Heart left ventricle (tissue), 16 donors: ENCODE data around the gene WSCD2. TPM values are rescaled to one million over a fixed set of nuclear protein-coding genes. Genes with fewer than 3 reads are reported as not detected.

Experiments used
- ATAC-seq, 4 donors: fragments of 200-7000 bp; cut with Tn5 transposase; one replicate each; pipeline ENCODE4 v1.9.1; 2020 to 2022; ENCODE audit warnings: moderate library complexity in 4 of 4, mild to moderate bottlenecking in 3 of 4, moderate number of reproducible peaks in 1 of 4
- DNase-seq, 5 donors: peaks; one replicate each; pipeline ENCODE4 v3.0.0-alpha.2; 2020
- H3K27ac ChIP-seq, 12 donors: fragments of 200-600 bp; sonication (generic) in 4 of 12; one replicate each; pipeline versions ENCODE4 v1.5.0 to v1.8.0; 2016 to 2022; ENCODE audit warnings: mild to moderate bottlenecking in 2 of 12
- H3K27me3 ChIP-seq, 9 donors: fragments of 200-600 bp; sonication (generic) in 2 of 9; one replicate each; pipeline versions ENCODE4 v1.5.1 to v1.8.0; 2016 to 2022; ENCODE audit warnings: mild to moderate bottlenecking in 3 of 9
- H3K36me3 ChIP-seq, 9 donors: fragments of 200-600 bp; sonication (generic) in 2 of 9; one replicate each; pipeline versions ENCODE4 v1.5.0 to v1.8.0; 2018 to 2022; ENCODE audit warnings: mild to moderate bottlenecking in 2 of 9
- H3K4me1 ChIP-seq, 12 donors: fragments of 200-600 bp; sonication (generic) in 4 of 12; one replicate each; pipeline versions ENCODE4 v1.5.0 to v1.8.0; 2016 to 2022; ENCODE audit warnings: mild to moderate bottlenecking in 3 of 12
- H3K4me3 ChIP-seq, 12 donors: fragments of 200-600 bp; sonication (generic) in 4 of 12; one replicate each; pipeline versions ENCODE4 v1.5.0 to v1.8.0; 2017 to 2022; ENCODE audit warnings: mild to moderate bottlenecking in 9 of 12, moderate library complexity in 4 of 12
- H3K9me3 ChIP-seq, 12 donors: fragments of 200-600 bp; sonication (generic) in 4 of 12; one replicate each; pipeline versions ENCODE4 v1.5.0 to v1.8.0; 2016 to 2022; ENCODE audit warnings: mild to moderate bottlenecking in 1 of 12
- POLR2A ChIP-seq, 2 donors: fragments of 450-650 bp; IDR thresholded peaks; one replicate each; pipeline ENCODE4 v1.6.1; 2017; ENCODE audit warnings: antibody characterized with exemption in 2 of 2, mild to moderate bottlenecking in 2 of 2, moderate library complexity in 2 of 2
- WGBS, 4 donors: extraction: QIAGEN DNeasy Blood & Tissue Kit in 2 of 4; methylation state at CpG; one replicate each; pipeline versions ENCODE4 v1.1.5 to v1.1.7; 2013 to 2018; 5-methylcytosine and 5-hydroxymethylcytosine counted together
- intact Hi-C, 10 donors: fragments of 100-400 bp; cut with DNase I; formaldehyde crosslinking; loops; one replicate each; pipeline versions ENCODE4 v1.11.1 to v1.14.2; 2022
- polyA plus RNA-seq, 2 donors: library from polyadenylated mRNA; stranded (reverse); fragments of 200-250 nt; gene quantifications; one replicate each; pipeline ENCODE4 v1.2.3, GENCODE V29; 2013
- total RNA-seq, 9 donors: library from RNA; depleted of rRNA in 2 of 9; stranded (reverse); fragments of >200 nt in 2 of 9; fragmentation: NEBNext Ultra II Directional in 3 of 9; extraction: Animal tissue kit (Norgen Biotek cat#: 25700) in 3 of 9; gene quantifications; one replicate each; pipeline versions ENCODE4 v1.1.0 to v1.2.4, GENCODE V29; 2016 to 2023
- TF ChIP-seq, protein P1 (sequence below), 12 donors: fragments of 200-600 bp; sonication (generic) in 4 of 12; IDR thresholded peaks; one replicate each; pipeline versions ENCODE4 v1.5.0 to v1.8.0; 2018 to 2022; ENCODE audit warnings: antibody characterized with exemption in 12 of 12, mild to moderate bottlenecking in 5 of 12
- donor health status: ischemic (EF 13 %, LVEDD 7.1; RV severe dilation, severe dysfunction).
- donor health status: healthy with polysubstance abuse.
- donor health status: DM: no; HTN: yes; CAD: no.
- donor health status: DM: no; HTN: no; CAD: no.
- donor health status: ischemic (EF 25% LVEDD 6.9; RV normal size, moderate dysfunction).
- donor health status: ischemic (EF 25% LVEDD 5.7; RV mildly dilated, moderate dysfunction).
- donor health status: healthy.
- donor health status: DM: yes; HTN: yes; CAD: no.
- donor health status: ischemic (EF 35%, LVEDD 5.7; RV mildly dilated, moderate dysfunction).
- donor health status: nonischemic (EF 11% LVEDD 7.7; RV severe dilation, severe dysfunction).
- donor health status: DM: yes; HTN: yes; CAD: no.
- donor health status: PGD.
- donor health status: ischemic (EF 29% LVEDD 5.4; RV normal size, mild dysfunction).
- donor health status: nonischemic (EF 23%, LVEDD 6.1; RV moderate dilation, normal function).

The WSCD2 gene
- total and polyA plus RNA-seq, 11 donors: 0.07 to 2.5 (median 0.49) TPM; not detected in 3

DNA sequence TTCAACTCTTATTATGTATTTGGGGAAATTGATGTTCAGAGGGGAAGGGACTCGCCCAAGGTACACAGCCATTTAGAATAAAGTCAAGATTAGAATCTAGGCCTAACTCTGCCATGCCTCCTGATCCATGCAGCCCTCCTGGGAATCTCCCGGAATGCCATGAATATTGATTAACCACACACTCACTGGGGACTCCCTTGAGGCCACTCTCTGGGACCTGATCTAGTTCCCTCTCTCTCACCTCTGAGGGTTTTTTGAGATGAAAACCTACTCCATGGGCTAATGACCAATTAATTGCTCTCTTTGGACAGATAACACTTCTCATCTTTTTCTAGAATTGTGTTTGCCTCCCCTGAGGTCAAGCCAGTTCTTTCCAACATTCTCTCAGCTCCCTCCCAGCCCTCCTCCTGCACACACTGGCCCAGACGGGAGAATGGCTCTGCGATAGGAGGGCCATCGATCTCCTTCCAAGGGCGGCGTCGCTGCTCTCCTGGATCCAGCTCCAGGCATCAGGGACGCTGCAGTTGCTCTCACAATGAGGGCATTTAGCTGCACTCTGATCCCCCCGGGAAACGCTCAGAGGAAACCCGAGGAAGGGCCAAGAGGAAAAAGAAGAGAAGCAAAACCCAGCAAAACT is 22.6 kb downstream of the WSCD2 start:
- intact Hi-C loops: no loop called here
- H3K9me3 ChIP-seq: no peaks in the 10 kb centered on the region
- no peak for TF ChIP-seq POLR2A (IDR thresholded peaks at IDR 0.05)
- TF ChIP-seq, protein P1, sequence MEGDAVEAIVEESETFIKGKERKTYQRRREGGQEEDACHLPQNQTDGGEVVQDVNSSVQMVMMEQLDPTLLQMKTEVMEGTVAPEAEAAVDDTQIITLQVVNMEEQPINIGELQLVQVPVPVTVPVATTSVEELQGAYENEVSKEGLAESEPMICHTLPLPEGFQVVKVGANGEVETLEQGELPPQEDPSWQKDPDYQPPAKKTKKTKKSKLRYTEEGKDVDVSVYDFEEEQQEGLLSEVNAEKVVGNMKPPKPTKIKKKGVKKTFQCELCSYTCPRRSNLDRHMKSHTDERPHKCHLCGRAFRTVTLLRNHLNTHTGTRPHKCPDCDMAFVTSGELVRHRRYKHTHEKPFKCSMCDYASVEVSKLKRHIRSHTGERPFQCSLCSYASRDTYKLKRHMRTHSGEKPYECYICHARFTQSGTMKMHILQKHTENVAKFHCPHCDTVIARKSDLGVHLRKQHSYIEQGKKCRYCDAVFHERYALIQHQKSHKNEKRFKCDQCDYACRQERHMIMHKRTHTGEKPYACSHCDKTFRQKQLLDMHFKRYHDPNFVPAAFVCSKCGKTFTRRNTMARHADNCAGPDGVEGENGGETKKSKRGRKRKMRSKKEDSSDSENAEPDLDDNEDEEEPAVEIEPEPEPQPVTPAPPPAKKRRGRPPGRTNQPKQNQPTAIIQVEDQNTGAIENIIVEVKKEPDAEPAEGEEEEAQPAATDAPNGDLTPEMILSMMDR (IDR thresholded peaks at IDR 0.05): no peak
- peaks cover 0 to 16% (median 0%) of the 10 kb centered on the region in 9 donors for H3K27me3 ChIP-seq
- no peak overlapping the region for H3K4me3 ChIP-seq
- WGBS, 4 donors: 50 to 57% (median 56%) methylated on average over 12 of the region's 12 CpGs
- ATAC-seq: no peak
- no peaks in the 10 kb centered on the region for H3K36me3 ChIP-seq
- H3K27ac ChIP-seq: no peak overlapping the region
- no peak for DNase-seq
- H3K4me1 ChIP-seq: peaks cover 0 to 11% (median 0%) of the 10 kb centered on the region in 12 donors

DNA sequence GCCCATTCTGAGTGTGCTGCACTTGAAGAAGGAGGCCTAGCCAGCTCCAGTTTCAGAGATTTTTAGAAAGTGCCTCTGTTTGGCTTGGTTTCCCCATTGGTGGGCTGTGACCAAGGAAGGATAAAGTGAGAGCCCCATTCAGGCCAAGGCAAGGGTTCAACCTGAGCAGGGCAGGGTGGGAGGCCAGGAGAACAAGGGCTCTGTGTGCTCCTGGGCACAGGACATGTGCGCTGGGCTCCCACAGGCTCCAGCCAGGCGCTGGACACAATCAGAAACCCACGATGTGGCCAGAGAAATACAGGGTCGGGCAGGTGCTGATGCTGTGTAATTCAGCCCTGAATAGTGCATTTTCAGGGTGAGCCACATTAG is 23.1 kb downstream of the WSCD2 start:
- H3K27me3 ChIP-seq: peaks cover 0 to 16% (median 0%) of the 10 kb centered on the region in 9 donors
- ATAC-seq (no peak), DNase-seq (no peak)
- H3K27ac ChIP-seq: no peak overlapping the region
- H3K9me3 ChIP-seq: no peaks in the 10 kb centered on the region
- H3K4me3 ChIP-seq: no peak overlapping the region
- no peak for TF ChIP-seq POLR2A (IDR thresholded peaks at IDR 0.05)
- TF ChIP-seq, protein P1 (IDR thresholded peaks at IDR 0.05): no peak
- 82 to 86% (median 83%) methylated on average over 3 to 4 of the region's 4 CpGs for WGBS, 4 donors
- intact Hi-C loops: no loop called here
- peaks cover 0 to 8% (median 0%) of the 10 kb centered on the region in 12 donors for H3K4me1 ChIP-seq
- H3K36me3 ChIP-seq: no peaks in the 10 kb centered on the region

- no peaks in the 10 kb centered on the region for H3K9me3 ChIP-seq
- H3K27ac ChIP-seq: no peak overlapping the region
- H3K36me3 ChIP-seq: no peaks in the 10 kb centered on the region
- H3K4me3 ChIP-seq: no peak overlapping the region
- ATAC-seq: peak in 2 of 4 donors; percentile 61 to 85
- peaks cover 0 to 15% (median 0%) of the 10 kb centered on the region in 9 donors for H3K27me3 ChIP-seq
- TF ChIP-seq, protein P1 (IDR thresholded peaks at IDR 0.05): no peak
- no peak for TF ChIP-seq POLR2A (IDR thresholded peaks at IDR 0.05)
- intact Hi-C loops: no loop called here
- H3K4me1 ChIP-seq: no peaks in the 10 kb centered on the region
- WGBS, 4 donors: 46 to 49% (median 47%) methylated on average over 5 of the region's 5 CpGs
- peak in 1 of 5 donors; percentile 51 for DNase-seq
Observed at GRCh38 chr12:108156717-108157116, 27.6 kb downstream of the WSCD2 start.

GRCh38 chr12:108157870-108158459 is 28.9 kb downstream of the WSCD2 start:
- peak in 2 of 4 donors; percentile 33 to 73 for ATAC-seq
- Histone ChIP-seq H3K4me1 (no peaks in the 10 kb centered on the region), H3K9me3 (no peaks in the 10 kb centered on the region), H3K4me3 (no peak overlapping the region), H3K27me3 (peaks cover 0 to 13% (median 0%) of the 10 kb centered on the region in 9 donors), H3K36me3 (no peaks in the 10 kb centered on the region), H3K27ac (no peak overlapping the region)
- TF ChIP-seq POLR2A (IDR thresholded peaks at IDR 0.05): no peak
- TF ChIP-seq, protein P1 (IDR thresholded peaks at IDR 0.05): no peak
- no peak for DNase-seq
- intact Hi-C loops: no loop called here
- 48 to 63% (median 55%) methylated on average over 8 of the region's 8 CpGs for WGBS, 4 donors
